ENCODE measurements around the gene ZNF276. TPM values are rescaled to one million over a fixed set of nuclear protein-coding genes. Genes with fewer than 3 reads are reported as not detected.
"Not testable (repeated sequence)": the region's sequence is repeated elsewhere in the genome, so short reads cannot be mapped to it uniquely, and the experiment has no call there.

ZNF276 gene
- polyA plus RNA-seq, 10 donors = 16.6 to 25.5 (median 21.9) TPM

DNA sequence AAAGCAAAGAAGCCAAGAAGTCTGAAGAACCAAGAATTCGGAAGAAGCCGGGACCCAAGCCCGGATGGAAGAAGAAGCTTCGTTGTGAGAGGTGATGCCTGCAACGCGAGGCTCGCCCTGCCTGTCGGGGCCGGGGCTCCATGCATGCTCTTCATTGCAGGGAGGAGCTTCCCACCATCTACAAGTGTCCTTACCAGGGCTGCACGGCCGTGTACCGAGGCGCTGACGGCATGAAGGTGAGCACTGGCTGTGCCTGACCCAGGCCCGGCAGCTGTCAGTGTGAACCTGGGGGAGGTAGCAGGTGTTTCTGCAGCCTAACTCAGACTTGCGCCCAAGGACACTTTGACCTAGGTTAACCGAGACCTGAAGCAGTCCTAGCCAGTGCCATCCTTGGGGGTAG is 12.0 kb downstream of the ZNF276 start:
- DNase-seq = no peak

DNA sequence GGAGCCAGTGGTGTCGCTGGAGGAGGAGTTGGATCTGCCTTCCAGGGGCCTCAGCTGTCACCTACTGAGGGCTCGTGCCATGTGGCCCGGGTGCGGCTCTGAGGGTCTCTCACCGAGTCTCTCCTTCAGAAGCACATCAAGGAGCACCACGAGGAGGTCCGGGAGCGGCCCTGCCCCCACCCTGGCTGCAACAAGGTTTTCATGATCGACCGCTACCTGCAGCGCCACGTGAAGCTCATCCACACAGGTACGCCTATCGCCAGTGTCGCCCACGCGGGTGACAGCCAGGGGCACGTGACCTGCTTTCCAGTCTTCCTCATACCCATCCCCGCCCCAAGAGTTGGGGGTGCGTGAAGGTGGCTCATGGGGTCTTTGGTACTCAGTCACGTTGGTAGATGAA is 12.5 kb downstream of the ZNF276 start:
- no peak for DNase-seq

DNA sequence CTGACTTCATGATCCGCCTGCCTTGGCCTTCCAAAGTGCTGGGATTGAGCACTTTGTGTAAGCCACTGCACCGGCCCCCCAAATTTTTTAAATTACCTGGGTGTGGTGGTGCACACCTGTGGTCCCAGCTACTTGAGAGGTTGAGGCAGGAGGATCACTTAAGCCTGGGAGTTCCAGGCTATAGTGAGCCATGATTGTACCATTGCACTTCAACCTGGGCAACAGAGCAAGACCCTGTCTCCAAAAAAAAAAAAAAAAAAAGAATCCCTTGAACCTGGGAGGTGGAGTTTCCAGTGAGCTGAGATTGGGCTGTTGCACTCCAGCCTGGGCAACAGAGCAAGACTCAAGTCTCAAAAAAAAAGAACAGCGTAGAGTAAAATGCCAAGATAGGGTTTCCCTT is 15.2 kb downstream of the ZNF276 start:
- no peak for DNase-seq

DNA sequence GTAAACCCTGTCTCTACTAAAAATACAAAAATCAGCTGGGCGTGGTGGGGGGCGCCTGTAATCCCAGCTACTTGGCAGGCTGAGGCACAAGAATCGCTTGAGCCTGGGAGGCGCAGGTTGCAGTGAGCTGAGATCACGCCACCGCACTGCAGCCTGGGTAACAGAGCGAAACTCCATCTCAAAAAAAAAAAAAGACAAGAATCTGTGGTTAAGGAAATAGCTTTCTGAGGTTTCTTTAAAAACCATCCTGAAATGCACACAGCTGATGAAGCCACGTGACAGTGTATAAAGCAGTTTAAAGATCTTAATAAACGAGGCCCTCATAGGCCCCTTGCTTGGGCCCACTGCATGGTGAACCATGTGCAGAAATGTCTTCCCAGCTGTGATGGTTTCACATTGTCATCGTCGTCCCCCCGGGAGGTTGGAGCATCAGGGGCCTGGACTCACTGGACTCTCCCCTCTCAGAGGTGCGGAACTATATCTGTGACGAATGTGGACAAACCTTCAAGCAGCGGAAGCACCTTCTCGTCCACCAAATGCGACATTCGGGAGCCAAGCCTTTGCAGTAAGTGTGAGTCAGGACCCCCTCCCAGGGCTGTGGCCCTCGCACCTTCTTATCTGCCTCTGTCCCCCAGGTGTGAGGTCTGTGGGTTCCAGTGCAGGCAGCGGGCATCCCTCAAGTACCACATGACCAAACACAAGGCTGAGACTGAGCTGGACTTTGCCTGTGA is 16.2 kb downstream of the ZNF276 start:
- no peak for DNase-seq

DNA sequence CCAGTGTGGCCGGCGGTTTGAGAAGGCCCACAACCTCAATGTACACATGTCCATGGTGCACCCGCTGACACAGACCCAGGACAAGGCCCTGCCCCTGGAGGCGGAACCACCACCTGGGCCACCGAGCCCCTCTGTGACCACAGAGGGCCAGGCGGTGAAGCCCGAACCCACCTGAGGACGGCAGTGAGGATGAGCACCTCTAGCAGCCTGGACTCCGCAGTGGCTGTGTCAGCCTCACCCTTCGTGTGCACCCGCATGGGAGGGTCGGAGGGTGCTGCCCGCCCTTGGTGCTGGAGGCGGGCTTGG is 16.7 kb downstream of the ZNF276 start:
- no peak for DNase-seq

DNA sequence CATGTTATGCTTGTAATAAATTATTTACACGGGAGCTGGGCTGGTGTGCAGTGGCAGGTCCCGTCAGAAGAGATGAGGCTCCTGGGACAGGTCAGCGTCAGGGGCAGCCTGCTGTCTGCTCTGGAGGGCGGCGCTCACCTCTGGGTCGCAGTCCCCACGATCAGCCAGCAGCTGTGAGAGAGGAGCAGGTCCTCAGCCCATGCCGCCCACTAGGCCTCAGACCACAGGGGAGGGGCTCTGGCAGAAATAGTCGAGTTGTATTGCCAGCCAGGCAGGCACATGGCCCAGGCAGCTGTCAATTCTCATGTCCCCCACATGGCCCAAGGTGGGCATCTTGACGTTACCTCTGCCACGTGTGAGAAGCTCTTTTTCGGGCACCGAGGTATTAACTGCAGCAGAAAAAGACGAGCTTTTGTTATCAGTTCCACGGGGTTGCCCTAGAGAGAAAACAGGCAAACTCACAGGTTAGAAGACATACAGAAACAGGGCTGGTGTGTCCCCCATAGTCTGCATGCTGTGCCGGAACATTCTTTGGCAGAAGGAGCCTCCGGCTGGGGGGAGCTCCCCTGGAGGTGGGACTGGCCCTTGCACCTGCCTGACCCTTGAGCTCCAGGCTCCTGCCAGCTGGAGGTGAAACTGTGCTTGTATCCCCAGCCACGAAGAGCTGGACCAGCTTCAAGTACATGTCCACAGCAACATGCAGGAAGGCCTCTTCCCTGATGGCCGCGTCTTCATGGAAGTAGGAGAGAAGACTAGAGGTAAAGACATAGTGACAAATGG is 17.4 kb downstream of the ZNF276 start:
- DNase-seq = no peak

DNA sequence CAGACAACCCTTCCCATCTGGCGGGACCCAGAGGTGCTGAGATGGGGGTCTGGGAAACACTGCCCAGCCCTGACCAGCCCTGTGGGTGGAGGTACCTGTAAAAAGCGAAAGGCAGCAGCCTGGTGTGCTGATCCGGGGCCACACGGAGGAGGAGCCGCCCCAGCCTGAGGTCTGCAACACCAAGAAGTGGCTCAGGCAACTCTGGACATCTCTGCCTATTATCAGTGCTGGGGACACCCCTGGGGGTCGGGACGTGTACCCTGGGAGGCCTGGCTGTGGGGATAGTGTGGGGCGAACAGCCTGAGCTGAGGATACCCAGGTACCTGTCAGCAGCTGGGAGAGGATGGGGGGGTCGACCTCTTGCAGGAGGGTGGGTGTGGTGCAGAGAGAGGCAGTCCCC is 18.0 kb downstream of the ZNF276 start:
- no peak for DNase-seq

DNA sequence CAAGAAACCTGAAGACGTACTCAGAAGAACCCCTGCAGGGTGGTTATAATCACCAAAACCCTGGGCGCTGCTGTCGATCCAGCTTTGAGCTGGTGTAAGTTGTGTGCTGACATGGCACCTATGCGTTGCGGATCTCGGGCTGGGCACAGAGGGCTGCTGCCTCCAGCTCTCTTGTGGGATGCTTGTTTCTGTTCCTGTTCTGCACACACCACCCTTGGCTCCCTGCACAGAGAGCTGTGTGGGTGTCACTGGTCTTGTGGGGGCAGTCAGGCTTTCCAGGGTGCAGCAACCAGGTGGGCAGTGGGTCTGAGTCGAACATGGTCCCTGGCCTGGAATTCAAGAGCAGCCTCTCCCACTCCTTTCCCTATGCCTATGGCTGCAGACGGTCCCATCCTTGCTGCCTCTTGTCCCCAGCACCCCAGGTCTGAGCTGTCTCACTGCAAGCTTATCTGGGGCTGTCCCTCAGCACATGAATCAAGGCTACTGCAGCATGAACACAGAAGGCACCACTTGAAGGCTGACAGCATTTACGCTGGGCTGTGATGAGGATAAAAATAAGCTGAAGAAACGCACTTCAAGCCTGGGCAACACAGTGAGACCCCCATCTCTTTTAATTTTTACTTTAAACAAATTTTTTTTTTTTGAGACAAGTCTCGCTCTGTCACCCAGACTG is 20.1 kb downstream of the ZNF276 start:
- no peak for DNase-seq

DNA sequence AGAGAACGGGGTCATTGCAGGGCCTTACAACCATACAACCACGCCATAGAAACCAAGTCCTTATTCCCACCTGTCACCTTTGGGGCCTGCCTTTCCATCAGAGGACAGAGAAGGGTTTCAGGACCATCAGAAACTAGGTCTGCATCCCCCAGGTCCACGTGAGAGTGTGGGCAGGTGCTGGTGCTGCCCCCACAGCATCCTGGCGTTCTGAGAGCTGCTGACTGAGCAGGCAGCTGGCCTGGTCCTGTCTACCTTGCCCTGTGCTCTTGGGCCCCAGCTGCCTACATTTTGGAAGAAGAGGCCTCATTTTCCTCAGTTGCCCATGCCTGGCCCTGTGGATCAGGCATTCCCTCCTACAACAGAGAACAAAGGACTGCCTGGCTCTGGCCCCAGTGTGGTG is 21.6 kb downstream of the ZNF276 start:
- no peak for DNase-seq

DNA sequence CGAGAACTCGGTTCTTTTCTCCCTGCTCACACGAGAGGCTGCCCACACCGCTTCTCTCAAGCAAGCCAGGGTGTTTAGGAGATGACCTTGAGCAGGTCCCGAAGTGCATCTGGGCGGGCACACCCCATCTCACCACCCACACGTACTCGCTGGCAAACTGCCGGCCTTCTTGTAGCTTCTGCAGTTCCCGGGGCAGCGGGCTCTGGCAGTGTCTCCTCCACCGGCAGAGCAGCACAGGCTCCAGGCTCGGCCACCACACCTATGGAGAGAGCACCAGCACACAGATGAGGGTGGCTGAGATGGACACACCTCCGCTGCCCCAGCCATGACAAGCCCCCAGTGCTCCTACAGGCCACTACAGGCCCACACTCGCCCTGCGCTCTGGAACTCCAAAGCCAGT is 23.5 kb downstream of the ZNF276 start:
- DNase-seq = no peak

DNA sequence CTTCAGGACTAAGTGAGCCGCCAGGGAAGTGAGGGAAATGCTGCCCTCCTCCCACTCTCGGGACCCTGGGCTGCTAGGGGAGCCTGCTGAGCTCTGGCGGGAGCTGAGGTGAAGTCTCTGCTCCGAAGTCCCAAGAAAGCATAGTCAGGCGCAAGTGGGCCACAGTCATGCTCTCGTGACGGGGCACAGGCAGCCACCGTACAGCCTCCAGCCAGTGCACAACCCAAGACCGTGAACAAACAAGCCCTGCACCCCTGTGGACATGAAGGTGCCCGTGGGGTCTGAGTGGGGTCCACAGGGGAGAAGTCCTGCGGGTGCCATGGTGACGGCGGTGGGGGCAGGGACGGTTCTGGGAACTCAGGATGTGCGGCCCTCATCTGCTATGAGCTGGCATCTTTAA is 24.7 kb downstream of the ZNF276 start:
- no peak for DNase-seq

DNA sequence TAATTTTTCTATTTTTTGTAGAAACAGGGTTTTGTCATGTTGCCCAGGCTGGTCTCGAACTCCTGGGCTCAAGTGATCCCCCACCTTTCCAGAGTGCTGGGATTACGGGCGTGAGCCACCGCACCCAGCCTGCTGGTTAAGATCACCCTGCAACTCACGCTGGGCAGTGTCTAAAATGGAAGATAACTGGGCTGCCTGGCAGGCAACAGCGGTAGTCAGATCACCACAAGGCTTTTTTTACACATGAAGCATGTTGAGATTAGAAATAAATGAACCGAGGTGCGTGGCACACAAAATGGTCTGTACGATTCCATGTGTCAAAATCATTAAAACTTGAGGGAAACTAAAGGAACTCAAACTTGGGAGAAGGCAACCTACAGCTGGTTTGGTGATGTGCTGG is 26.7 kb downstream of the ZNF276 start:
- DNase-seq = no peak

DNA sequence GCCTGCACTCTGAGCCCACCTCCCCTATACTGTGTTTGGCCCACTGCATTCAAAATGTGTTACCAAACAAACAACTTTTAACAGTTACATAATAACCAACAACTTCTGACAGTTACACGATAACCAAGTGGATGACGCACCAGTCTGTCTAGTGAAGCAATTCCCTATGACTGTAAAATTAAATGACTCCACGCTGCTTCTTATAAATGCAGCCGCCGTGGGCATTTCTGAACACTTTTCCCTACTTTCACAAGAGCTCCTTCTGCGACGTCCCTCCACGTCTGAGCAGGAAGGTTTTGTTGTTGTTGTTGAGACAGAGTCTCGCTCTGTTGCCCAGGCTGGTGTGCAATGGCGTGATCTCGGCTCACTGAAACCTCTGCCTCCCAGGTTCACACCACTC is 27.6 kb downstream of the ZNF276 start:
- no peak for DNase-seq

DNA sequence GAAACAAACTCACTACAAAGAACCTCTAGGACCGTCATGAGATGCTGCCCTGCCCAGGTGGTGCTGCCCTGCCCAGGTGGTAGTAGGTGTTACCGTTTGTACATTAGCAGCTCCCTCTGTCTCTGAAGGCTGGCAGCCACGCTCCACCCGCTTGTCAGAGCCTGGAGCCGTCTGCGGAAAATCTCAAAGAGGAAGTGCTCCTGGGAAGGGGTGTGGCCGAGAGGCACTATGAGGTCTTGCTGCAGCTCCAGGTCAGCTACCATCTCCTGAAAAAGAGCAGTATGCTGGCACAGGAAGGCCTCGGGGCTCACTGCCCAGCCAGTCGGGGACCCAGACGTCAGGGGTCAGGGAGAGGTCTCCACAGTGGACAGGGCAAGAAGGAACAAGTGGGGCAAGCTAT is 28.3 kb downstream of the ZNF276 start:
- peak in 1 of 3 donors; percentile 22 for DNase-seq

DNA sequence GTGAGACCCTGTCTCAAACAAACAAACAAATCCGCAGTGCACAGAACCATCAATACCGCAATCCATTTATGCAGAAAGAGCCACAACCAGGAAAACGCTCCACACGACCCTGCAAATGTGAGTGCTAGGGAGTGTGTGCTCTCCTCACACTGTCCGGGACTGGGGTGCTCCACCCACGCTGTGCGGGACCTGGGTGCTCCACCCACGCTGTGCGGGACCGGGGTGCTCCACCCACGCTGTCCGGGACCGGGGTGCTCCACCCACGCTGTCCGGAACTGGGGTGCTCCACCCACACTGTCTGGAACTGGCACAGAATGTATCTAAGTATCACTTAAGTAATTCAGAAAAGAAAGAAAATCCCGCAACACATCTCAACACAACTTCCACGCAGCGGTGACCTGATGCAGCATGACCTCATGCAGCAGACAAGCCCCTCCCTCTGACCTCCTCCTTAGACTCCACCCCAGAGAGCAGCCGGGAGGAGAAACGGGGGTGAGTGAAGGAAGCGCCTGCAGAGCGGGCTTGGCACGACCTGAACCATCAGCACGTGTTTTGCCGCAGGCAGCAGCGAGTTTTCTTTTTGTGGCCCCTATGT is 38.5 kb downstream of the ZNF276 start:
- DNase-seq = no peak

DNA sequence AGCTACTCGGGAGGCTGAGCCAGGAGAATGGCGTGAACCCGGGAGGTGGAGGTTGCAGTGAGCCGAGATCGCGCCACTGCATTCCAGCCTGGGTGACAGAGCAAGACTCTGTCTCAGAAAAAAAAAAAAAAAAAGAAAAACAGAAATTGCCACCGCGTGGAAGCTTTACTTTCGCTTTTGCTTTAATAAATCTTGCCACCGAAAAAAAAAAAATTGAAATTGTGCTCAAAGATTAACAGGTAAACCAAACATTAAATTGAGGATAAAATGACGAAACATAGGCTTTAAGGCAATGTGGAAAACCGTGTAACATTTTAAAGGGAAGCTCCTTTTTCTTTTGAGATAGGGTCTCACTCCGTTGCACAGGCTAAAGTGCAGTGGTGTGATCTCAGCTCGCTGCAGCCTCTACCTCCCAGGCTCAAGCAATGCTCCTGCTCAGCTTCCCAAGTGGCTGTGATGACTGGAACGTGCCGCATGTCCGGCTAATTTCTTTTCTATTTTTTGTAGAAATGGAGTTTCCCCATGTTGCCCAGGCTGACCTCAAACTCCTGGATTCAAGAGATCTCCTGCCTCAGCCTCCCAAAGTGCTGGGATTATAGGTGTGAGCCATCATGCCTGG is 40.1 kb downstream of the ZNF276 start:
- no peak for DNase-seq

DNA sequence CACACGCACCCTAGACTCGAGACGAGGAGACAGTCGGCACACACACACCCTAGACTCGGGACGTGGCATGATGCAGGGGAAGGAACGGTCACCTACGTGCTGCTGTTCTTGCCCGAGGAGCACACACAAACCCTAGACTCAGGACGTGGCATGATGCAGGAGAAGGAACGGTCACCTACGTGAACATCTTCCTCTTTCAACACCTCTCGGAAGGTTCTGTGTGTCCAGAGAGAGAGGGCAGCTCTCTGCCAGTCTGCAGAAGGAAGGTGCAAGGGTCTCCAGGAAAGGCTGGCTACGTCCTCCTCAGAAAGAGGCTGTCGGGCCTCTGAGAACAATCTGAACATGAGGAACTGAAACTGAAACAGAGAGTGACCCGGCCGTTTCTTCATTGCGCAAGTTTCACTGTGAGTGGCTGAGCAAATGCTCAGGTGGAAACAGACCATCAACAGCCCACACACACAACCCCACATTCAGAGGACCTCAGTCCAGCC is 43.4 kb downstream of the ZNF276 start:
- DNase-seq = peak; percentile 2 to 49 (median 27)

DNA sequence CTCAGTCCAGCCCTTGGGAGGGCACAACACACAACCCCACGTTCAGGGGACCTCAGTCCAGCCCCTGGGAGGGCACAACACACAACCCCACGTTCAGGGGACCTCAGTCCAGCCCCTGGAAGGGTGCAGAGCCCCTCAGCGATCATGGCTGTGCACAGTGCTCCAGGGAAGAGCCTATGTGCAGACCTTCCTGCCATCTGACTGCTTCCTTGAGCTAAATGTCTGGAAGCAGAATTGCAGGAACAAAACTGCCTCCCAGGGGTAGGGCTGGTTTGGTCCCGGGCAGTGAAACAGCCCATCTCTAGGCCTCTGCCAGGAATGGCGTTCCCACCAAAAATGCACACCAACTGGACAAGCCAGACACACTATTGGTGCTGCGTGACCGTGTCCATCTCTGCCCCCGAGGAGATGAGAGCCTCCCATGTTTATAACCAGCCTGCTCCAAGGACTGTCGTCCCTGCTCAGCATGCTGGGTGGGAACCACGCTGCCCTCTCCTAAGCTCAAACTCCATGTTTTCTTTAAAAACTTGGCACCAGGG is 44.0 kb downstream of the ZNF276 start:
- DNase-seq = no peak

DNA sequence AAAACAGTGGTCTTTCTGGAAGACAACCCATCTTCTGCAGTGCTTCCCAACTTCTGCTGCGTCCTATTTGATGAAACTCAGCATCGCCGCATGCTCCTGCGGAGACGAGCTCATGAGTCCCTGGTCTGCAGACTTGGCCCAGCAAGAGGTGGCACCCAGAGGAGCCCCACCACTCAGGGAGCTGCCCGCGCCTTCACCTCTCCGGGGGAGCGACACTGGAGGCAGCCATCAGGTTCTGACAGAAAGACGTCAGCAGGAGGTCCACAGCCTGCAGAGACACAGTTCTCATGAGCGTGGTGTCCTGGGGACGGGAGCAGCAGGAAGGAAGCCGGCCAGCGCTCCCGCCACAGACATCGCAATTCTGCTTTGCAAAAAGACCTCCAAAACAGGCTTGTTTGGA is 49.0 kb downstream of the ZNF276 start:
- DNase-seq = no peak

DNA sequence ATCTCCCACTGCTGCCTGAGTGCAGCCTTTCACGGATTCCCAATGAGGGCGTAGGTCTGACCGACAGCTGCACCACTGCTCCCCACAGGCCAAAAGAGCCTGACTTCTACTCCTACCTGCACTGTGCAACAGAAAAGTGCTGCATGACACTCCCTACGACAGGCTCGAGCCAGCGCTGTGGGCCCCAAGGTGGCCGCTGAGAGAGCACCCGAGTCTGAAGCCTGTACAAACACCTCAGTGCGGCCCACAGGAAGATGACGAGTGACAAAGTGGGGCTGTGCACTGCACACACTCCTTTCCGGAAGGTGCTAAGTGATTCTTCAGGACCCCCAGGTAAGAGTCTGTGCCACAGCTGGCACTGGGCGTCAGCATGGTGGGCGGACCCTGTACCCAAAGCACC is 53.9 kb downstream of the ZNF276 start:
- no peak for DNase-seq

DNA sequence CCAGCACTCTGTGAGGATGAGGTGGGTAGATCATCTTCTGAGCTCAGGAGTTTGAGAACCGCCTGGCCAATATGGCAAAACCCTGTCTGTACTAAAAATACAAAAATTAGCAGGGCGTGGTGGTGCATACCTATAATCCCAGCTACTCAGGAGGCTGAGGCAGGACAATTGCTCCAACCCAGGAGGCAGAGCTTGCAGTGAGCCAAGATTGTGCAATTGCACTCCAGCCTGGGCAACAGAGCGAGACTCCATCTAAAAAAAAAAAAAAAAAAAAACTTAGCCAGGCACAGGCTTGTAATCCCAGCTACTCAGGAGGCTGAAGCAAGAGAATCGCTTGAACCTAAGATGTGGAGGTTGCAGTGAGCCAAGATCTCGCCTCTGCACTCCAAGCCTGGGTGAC is 56.9 kb downstream of the ZNF276 start:
- DNase-seq = not testable (repeated sequence)
